HFF-Myc (cell line): ENCODE measurements around the gene ACSS1.

Experiments
- DNase-seq: peaks from one replicate; pipeline ENCODE4 v3.0.0-alpha.2; 2011; ENCODE audit warnings: low read depth; ENCODE audit errors: extremely low read depth
- H3K4me3 ChIP-seq: replicated peaks from 2 replicates; pipeline ENCODE4 v1.5.1; 2011; ENCODE audit warnings: low read depth, mild to moderate bottlenecking, control low read depth, low read length
- CTCF ChIP-seq: IDR thresholded peaks from 2 replicates; pipeline ENCODE4 v1.5.1; 2012; ENCODE audit warnings: mild to moderate bottlenecking, low read depth, low read length, control low read depth; ENCODE audit errors: missing control alignments

ACSS1 gene

GRCh38 chr20:25054096-25054820 lies 3.7 kb downstream of the ACSS1 start:
- no peak for DNase-seq
- no peak overlapping the region for H3K4me3 ChIP-seq
- TF ChIP-seq CTCF = no peak

DNA sequence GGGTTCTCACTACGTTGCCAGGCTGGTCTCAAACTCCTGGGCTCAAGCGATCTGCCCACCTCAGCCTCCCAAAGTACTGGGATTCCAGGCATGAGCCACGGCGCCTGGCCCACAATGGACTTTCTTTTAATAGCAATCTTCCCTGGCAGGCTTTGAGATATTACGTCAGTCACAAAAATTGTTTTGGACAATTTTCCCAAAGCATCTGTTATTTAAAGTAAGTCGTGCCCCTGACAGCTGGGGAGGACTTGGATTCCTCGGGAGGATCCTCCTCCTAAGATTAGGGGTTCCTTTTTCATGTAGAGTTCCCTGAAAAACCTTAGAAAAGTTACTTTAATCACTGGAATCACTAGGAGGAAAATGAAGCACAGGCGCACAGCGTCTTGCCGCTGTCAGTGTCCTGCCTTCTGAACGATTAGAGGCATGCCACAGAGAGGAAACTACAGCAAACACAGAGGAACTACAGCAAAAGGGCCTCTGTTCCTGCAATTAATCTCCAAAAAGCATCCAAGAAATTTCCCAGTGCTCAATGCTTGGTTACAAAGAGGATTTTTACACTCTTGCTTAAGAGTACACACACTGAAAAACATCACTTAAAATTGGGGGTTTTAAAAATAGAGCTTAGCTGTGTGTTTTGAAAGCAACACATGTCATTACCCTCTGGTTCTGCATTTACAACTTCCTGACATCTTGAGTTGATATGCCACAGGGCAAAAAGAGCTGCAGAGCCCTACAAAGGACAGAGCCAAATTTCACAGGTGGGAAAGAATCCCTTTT lies 4.5 kb downstream of the ACSS1 start:
- no peak for DNase-seq
- H3K4me3 ChIP-seq = no peak overlapping the region
- TF ChIP-seq CTCF = no peak

DNA sequence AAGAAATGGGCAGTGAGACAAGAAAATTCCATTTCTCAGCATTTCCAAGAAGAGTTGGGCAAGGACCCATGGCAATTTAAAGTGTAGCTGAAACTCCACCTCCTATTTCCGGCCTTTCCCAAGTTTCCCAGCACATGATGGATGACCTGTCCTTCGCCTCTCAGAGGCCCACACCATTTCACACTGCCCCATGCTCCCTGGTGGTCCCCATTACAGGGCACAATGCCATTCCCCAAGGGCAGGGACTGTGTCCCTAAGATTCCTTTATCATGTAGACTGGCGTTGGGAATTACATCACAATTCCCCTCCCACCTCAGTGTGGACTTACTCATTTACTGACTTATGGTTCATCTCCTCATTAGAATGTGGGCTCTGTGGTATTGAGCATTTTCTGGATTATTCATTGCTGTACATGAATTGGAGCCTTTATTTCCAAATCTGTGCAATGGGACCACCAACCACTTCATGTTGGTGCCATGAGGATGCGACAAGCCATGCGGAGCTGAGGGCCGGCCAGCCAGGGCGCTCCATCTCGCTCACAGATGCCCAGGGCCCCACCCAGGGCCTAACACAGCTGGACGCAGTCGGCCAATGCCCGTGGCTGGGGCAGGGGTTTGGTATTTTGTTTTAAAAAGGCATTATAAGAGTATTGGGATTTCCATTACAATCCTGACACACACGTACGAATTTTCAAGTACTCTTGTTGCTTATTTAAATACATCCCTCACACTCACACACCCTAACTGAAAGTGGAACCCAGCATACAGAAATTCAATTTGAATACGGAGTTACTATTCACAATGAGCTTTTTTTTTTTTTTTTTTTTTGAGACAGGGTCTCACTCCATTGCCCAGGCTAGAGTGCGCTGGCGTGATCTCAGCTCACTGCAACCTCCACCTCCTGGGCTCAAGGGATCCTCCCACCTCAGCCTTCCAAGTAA lies 5.4 kb downstream of the ACSS1 start:
- DNase-seq = no peak
- no peak overlapping the region for H3K4me3 ChIP-seq
- no peak for TF ChIP-seq CTCF

DNA sequence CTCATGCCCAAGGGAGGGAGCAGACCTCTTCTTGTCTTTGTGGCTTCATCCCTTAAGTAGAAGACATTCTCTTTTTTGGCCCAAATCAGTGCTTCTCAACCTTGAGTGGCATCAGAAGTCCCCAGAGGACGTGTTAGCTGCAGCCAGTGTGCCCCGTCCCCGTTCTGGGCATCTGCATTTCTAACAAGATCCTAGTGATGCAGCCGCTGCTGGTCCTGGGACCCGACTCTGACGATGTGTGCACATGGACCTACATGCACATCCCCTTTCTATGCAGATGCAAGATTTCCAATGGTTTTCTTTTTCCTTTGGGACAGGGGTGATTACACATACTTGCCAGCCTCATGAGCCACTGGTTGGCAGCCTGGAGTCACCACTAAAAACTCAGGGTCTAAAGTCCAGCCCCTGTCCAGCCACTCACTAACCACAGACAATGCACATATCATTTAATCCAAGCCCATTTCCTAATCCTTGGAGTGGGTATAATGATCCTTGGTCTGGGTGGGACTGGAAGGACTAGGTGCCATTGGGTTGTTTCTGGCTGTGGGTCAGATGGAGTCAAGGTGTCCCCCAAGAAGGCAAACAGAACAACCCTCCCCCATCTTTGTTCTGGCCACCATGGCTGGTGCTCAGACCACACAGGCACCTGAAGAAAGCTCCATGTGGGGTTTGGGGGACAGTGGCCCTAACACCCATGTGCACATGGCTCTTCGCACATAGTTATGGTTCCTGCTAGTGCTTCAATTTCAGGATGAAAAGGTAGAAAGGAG lies 6.4 kb downstream of the ACSS1 start:
- no peak for TF ChIP-seq CTCF
- DNase-seq = no peak

GRCh38 chr20:25050501-25051350 lies 7.2 kb downstream of the ACSS1 start:
- no peak for DNase-seq
- H3K4me3 ChIP-seq = no peak overlapping the region
- TF ChIP-seq CTCF = no peak

More for the DNA sequence above, 6.4 kb downstream of the ACSS1 start:
- H3K4me3 ChIP-seq = no peak overlapping the region
